Measurements from ENCODE around the gene GHITM. TPM values are rescaled to one million over a fixed set of nuclear protein-coding genes. Genes with fewer than 3 reads are reported as not detected.
"Not testable (repeated sequence)": the region's sequence is repeated elsewhere in the genome, so short reads cannot be mapped to it uniquely, and the experiment has no call there.

GHITM gene, protein sequence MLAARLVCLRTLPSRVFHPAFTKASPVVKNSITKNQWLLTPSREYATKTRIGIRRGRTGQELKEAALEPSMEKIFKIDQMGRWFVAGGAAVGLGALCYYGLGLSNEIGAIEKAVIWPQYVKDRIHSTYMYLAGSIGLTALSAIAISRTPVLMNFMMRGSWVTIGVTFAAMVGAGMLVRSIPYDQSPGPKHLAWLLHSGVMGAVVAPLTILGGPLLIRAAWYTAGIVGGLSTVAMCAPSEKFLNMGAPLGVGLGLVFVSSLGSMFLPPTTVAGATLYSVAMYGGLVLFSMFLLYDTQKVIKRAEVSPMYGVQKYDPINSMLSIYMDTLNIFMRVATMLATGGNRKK
- 219 and 262 TPM in 2 replicates for total RNA-seq (2014; rRNA removed; shearing (Covaris generic))
- polyA plus RNA-seq (2015; cell fraction: cytosol; rRNA removed): 231 and 259 TPM in 2 replicates
- polyA plus RNA-seq (2015; cell fraction: nucleus; rRNA removed): 159 and 182 TPM in 2 replicates

DNA sequence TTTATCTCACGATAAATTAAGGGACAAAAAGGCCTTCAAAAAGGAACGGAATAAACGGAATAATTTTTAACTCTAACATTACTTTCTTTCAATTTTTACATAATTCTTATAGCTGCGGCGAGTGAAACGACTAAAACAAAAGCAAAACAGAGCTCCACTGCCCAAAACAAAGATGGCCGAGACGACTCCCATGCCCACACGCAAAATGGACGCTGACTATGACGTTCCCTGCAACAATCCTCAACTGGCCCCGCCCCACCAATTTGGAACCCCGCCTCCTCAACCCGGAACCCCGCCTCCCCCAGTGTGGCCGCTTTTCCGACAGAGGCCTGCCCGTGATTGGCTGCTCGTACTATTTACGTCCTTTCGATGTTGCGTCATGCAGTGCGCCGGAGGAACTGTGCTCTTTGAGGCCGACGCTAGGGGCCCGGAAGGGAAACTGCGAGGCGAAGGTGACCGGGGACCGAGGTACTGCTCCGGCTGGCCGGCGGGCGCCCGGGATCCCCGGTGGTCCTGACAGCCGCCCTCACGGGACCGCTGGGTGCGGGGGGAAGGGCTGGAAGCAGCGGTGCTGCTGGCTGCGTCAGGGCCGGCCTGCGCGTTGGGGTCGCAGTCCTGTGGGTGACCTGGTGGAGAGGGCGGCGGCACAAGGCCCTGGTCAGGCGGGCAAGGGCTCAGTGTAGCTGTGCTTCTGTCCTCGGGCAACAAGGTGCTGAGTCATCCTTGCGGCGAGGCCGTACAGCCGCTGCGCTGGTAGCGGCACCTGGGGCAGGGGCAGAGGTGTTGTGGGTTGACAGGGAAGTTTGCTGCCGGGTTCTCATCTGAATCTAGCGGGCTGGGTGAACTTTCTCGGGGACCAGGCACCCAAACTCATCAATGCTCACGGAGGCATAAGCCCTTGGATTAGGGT is at the start of gene GHITM:
Gene GHITM, plus strand, starts transcription at position 384 of the 910 bp plus-strand sequence. CDS start 1,992 bp downstream, outside the sequence.
- DNase-seq (ENCODE audit: low read depth): peak; percentile 93

GRCh38 chr10:84095811-84096497 is 43.4 kb upstream of the GHITM start:
- DNase-seq (ENCODE audit: low read depth): peak; percentile 38

DNA sequence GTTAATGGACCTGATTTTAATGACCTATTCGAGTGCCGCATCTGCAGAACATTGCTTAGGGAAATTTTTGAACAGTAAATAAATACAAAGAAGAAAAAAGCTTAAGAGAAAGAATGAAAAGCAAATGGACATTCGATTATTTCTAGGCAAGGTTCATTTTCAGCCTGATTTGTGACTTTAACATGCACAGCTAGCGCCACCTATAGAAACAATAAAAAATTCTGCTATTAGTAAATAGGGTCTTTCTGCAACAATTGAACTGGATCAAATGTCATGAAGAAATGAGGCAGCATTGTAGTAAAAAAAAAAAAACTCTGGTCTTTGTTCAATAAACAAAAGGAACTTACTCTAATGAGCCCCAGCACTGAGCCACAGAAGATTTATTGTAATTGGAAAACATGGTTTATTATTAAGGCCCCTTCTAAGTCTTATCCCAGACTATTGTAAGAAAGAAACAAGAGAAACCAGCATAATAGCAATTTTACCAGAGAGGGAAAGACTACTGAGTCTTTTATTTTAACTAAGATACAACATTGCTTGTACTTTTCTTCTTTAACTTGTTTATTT is 41.4 kb upstream of the GHITM start:
- no peak for DNase-seq (ENCODE audit: low read depth)

GRCh38 chr10:84098667-84099066 is 40.6 kb upstream of the GHITM start:
- no peak for DNase-seq (ENCODE audit: low read depth)

DNA sequence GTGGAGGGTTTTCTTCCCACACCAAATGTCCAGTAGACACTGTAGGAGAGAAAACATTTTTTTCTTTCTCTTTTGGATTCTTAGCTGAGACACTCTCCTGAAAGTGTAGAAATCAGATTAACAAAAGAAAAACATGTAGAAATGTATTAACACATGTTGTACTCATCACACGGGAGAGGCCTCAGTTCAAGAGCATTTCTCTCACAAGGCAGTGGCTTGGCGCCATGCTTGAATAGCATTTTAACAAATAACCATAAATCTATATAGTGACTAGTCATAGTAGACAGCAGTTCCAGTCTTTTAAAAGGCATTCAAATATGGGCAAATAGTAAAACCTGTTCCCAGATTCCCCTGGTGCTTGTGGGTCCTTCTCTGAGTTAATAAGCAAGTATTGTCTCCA is 38.3 kb upstream of the GHITM start:
- DNase-seq (ENCODE audit: low read depth): no peak

GRCh38 chr10:84108797-84109196 is 30.5 kb upstream of the GHITM start:
- no peak for DNase-seq (ENCODE audit: low read depth)

DNA sequence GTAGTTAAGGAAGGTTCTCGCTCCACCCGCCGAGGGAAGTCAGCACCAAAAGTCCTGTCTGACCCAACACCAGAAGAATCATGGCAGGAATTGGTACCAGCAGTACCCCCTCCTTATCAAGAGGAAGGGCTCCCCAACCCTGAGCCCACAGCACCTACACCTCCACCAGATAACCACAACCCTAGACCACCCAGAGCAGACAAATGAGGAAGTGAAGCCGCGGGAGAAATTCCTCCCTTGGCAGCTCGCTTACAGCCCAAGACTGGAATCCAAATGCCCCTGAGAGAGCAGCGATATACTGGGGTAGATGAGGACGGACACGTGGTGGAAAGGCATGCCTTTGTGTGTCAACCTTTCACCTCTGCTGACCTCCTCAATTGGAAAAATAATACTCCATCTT is 29.5 kb upstream of the GHITM start:
- not testable (repeated sequence) for DNase-seq (ENCODE audit: low read depth)

- DNase-seq (ENCODE audit: low read depth): not testable (repeated sequence)
Measured at GRCh38 chr10:84113468-84113867, 25.8 kb upstream of the GHITM start.

DNA sequence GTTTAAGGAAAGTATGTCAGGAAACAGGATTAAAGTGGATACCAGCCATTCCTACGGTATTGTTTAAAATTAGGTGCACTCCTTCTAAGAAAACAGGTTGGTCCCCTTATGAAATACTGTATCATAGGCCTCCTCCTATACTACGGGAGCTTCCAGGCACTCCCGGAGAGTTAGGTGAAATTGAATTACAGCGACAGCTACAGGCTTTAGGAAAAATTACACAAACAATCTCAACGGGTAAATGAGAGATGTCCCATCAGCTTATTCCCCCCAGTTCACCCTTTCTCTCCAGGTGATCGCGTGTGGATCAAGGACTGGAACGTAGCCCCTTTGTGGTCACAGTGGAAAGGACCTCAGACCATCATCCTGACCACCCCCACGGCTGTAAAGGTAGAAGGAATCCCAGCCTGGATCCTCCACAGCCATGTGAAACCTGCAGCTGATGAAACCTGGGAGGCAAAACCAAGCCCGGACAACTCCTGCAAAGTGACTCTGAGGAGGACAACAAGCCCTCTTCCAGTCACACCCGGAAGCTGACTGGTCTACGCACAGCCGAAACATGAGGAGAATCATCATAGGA is 25.1 kb upstream of the GHITM start:
- DNase-seq (ENCODE audit: low read depth): no peak

DNA sequence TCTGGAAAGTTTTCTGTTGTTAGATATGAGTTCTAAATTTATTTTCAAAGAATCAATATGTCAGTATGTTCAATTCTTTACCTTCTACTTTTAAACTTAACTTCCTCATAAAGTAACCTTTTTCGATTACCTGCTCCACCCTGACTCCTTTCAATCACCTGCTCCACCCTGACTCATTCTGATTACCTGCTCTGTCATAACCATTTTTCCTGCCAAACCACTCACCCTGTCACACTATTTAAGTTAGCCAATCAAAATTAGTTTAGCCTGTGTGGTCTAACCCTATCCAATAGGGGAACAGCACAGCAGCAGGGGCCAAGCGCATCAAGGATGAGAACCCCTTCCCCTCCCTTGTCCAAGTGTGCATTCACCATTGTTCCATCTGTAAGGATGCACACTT is 22.1 kb upstream of the GHITM start:
- not testable (repeated sequence) for DNase-seq (ENCODE audit: low read depth)

DNA sequence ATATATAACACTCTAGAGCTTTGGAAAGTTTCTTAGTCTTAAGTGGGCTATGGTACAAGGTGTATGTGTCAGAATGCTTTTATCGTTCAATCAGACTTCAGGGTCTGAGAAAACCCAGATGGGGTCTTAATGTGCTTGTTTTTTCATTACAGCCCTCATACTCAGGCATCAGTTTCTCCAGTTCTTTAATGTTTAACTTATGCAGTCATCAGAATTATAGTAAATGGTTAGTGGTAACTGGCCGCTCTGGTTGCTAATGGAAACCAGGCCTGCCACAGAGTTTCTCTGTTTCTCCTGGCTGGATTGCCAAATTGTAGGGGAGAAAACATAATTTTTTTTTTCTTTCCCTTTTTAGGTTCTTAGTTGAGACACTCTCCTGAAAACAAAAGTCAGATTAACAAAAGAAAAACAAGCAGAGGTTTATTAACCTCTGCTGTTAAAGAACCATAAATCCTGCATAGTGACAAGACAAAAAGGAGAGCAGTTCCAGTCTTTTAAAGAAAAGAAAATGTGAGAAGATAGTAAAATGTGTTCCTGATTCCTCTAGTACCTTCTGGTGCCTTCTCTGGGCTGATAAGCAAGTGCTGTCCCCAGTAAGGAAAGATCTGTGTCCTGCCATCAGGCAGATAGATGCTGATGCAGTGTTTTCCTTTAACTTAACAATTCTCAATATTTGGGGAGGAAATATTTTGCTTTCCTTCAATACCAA is 21.5 kb upstream of the GHITM start:
- DNase-seq (ENCODE audit: low read depth): no peak

- peak; percentile 75 for DNase-seq (ENCODE audit: low read depth)
Measured at GRCh38 chr10:84118395-84119006, 20.8 kb upstream of the GHITM start.

- no peak for DNase-seq (ENCODE audit: low read depth)
Measured at GRCh38 chr10:84123362-84123761, 15.9 kb upstream of the GHITM start.

DNA sequence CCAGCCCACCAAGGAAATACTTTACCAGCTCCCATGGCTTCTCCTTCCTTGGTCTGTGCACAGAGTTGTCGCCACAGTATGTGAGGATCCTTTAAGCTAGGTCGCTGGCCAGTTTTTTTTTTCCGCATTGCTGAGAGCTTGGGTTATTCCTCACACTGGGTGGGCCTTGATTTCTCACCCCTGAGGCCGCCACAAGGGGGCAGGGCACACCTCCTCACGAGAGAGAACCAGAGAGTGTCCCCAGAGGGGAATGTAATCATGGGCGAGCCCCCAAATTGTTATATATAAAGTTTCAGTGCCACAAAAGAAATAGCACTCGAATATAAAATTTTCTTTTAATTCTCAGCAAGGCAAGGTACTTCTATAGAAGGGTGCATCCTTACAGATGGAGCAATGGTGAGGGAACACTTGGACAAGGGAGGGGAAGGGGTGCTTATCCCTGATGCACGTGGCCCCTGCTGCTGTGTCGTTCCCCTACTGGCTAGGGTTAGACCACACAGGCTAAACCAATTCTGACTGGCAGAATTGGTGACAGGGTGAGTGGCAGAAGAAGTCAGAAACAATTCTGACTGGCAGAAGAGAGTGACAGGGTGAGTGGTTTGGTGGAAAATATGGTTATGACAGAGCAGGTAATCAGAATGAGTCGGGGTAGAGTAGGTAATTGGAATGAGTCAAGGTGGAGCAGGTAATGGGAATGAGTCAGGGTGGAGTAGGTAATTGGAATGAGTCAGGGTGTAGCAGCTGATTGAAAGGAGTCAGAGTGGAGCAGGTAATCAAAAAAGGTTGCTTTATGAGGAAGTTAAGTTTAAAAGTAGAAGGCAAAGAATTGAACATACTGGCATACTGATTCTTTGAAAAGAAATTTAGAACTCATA is 13.2 kb upstream of the GHITM start:
- peak; percentile 24 for DNase-seq (ENCODE audit: low read depth)

GRCh38 chr10:84126785-84127167 is 12.5 kb upstream of the GHITM start:
- no peak for DNase-seq (ENCODE audit: low read depth)

- peak; percentile 29 for DNase-seq (ENCODE audit: low read depth)
Measured at GRCh38 chr10:84135836-84136235, 3.5 kb upstream of the GHITM start.

- no peak for DNase-seq (ENCODE audit: low read depth)
Measured at GRCh38 chr10:84137811-84138210, 1.5 kb upstream of the GHITM start.

DNA sequence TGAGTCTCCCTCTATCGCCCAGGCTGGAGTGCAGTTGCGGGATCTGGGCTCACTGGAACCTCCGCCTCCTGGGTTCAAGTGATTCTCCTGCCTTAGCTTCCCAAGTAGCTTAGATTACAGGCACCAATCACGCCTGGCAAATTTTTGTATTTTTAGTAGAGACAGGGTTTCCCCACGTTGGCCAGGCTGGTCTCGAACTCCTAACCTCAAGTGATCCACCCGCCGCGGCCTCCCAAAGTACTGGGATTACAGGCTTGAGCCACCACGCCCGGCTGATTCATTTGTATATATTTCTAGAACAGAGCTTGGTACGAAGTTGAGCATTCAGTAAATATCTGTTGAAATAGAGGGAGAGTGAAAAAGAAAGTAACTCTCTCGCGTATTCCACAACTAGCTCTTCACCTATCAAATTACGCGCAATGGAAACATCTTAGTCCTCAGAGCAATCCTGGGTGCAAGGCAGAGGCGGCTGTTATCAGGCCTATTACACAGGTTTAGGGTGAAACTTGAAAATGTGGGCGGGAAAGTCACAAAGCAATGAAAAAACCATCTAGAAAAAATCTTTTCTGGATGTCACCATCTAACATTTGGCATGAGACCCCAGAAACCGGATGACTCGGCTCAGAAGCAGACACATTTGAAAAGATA is 707 bp upstream of the GHITM start:
- no peak for DNase-seq (ENCODE audit: low read depth)

All from HT1080 (cell line).